Measurements from ENCODE around the gene NBAS. TPM values are rescaled to one million over a fixed set of nuclear protein-coding genes. Genes with fewer than 3 reads are reported as not detected.

The NBAS gene
- total and polyA plus RNA-seq, 7 experiments from 2014 or later, result 18.6 to 41.6 (median 32.7) TPM

DNA sequence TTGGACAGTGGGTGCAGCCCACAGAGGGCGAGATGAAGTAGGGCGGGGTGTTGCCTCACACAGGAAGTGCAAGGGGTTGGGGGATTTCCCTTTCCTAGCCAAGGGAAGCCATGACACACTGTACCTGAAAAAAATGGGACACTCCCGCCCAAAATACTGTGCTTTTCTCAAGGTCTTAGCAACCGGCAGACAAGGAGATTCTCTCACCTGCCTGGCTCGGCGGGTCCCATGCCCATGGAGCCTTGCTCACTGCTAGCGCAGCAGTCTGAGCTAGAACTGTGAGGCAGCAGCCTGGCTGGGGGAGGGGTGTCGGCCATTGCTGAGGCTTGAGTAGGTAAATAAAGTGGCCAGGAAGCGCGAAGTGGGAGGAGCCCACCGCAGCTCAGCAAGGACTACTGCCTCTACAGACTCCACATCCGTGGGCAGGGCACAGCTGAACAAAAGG, 244.7 kb downstream of the NBAS start:
- Histone ChIP-seq H3K27ac (ENCODE audit: low read depth, low read length) (no peak overlapping the region), H3K9me3 (ENCODE audit: control insufficient read depth in 2 of 3, low read length in 3 of 3) (no peaks in the 10 kb centered on the region), H3K36me3 (ENCODE audit: control insufficient read depth in 2 of 3, insufficient read depth in 3 of 3, low read length in 3 of 3) (peaks cover 0 to 8% (median 0%) of the 10 kb centered on the region in 3 experiments), H3K4me1 (ENCODE audit: control insufficient read depth in 2 of 2, insufficient read depth in 2 of 2, low read length in 2 of 2) (peaks cover 9 to 11% of the 10 kb centered on the region in 2 donors), H3K4me3 (ENCODE audit: low read length) (no peak overlapping the region), H3K27me3 (ENCODE audit: control insufficient read depth in 2 of 2, insufficient read depth in 2 of 2, low read length in 2 of 2) (no peaks in the 10 kb centered on the region)
- Mint-ChIP-seq H3K4me3 (peak overlapping the region in 2 of 10 donors; percentile 33 to 41), H3K4me1 (peaks cover 16 to 54% (median 38%) of the 10 kb centered on the region in 7 donors), H3K9me3 (peaks cover 4 to 40% (median 15%) of the 10 kb centered on the region in 11 donors), H3K36me3 (peaks cover 45 to 80% (median 70%) of the 10 kb centered on the region in 5 donors), H3K27ac (peak overlapping the region in 2 of 9 donors; percentile 31 to 42), H3K27me3 (no peaks in the 10 kb centered on the region)
- intact Hi-C loops (cut with micrococcal nuclease), result no loop called here
- CTCF ChIA-PET, result no interaction called here
- POLR2A ChIA-PET, result no interaction called here
- DNase-seq (peak in 1 of 9 donors; percentile 26), ATAC-seq (peak; percentile 48)

DNA sequence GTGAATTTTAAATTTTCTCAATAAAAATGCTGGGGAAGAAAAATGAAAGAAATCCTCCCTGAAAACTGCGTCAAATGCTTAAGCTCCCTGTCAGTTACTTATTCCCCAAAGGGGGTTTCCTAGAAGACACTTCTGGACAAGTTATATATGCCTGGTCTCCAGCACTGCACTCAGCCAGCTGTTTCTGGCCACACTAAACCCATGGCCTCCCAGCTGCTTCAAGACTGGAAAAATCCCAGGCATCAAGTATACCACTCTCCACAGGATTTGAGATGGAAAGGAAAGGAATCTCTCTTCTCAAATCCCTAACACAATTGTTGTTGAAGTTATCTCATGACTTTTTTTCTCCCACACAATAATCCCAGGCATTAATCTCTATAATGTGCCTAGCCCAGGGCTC, 245.7 kb downstream of the NBAS start:
- H3K27ac ChIP-seq (ENCODE audit: low read depth, low read length), result no peak overlapping the region
- H3K36me3 ChIP-seq (ENCODE audit: control insufficient read depth in 2 of 3, insufficient read depth in 3 of 3, low read length in 3 of 3), result peaks cover 0 to 8% (median 0%) of the 10 kb centered on the region in 3 experiments
- DNase-seq, result no peak
- ChIA-PET POLR2A (no interaction called here), CTCF (no interaction called here)
- Mint-ChIP-seq H3K4me3 (no peak overlapping the region), H3K27me3 (no peaks in the 10 kb centered on the region), H3K36me3 (peaks cover 46 to 76% (median 65%) of the 10 kb centered on the region in 5 donors), H3K9me3 (peaks cover 4 to 35% (median 13%) of the 10 kb centered on the region in 11 donors), H3K27ac (no peak overlapping the region), H3K4me1 (peaks cover 20 to 63% (median 42%) of the 10 kb centered on the region in 7 donors)
- H3K4me3 ChIP-seq (ENCODE audit: low read length), result no peak overlapping the region
- no peaks in the 10 kb centered on the region for H3K27me3 ChIP-seq (ENCODE audit: control insufficient read depth in 2 of 2, insufficient read depth in 2 of 2, low read length in 2 of 2)
- H3K9me3 ChIP-seq (ENCODE audit: control insufficient read depth in 2 of 3, low read length in 3 of 3), result no peaks in the 10 kb centered on the region
- ATAC-seq, result no peak
- peaks cover 9 to 19% of the 10 kb centered on the region in 2 donors for H3K4me1 ChIP-seq (ENCODE audit: control insufficient read depth in 2 of 2, insufficient read depth in 2 of 2, low read length in 2 of 2)
- intact Hi-C loops (cut with micrococcal nuclease), result loop anchor here in 1 of 2 donors (2.0 kb wide), 1 partner anchor 15 kb away; no protein-coding TSS in a partner anchor

DNA sequence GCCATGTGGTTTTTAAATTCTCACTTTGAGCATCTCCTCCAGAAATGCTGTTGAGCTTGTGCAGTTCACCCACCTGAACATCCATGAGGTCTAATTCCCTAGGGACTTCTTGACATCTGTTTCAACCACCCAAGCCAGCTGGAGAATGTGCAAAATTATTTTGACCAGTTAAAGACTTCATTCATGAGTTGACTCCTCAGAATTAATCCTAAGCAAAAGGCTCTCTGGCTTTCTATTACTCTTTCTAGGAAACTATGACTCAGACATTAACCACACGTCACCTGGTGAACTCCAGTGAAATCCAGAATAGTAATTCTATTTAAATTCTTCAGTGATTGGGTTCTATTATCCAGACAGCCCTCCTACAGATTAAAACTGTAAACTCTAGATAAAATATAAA, 247.5 kb downstream of the NBAS start:
- H3K4me3 ChIP-seq (ENCODE audit: low read length), result no peak overlapping the region
- peaks cover 3 to 17% (median 7%) of the 10 kb centered on the region in 11 donors for H3K9me3 Mint-ChIP-seq
- H3K27ac Mint-ChIP-seq, result peak overlapping the region in 1 of 9 donors; percentile 21
- ATAC-seq, result no peak
- peaks cover 33 to 73% (median 56%) of the 10 kb centered on the region in 5 donors for H3K36me3 Mint-ChIP-seq
- no peaks in the 10 kb centered on the region for H3K27me3 Mint-ChIP-seq
- no peak overlapping the region for H3K27ac ChIP-seq (ENCODE audit: low read depth, low read length)
- H3K27me3 ChIP-seq (ENCODE audit: control insufficient read depth in 2 of 2, insufficient read depth in 2 of 2, low read length in 2 of 2), result no peaks in the 10 kb centered on the region
- H3K4me3 Mint-ChIP-seq, result peak overlapping the region in 1 of 10 donors; percentile 20
- DNase-seq, result no peak
- H3K9me3 ChIP-seq (ENCODE audit: control insufficient read depth in 2 of 3, low read length in 3 of 3), result no peaks in the 10 kb centered on the region
- H3K4me1 Mint-ChIP-seq, result peaks cover 16 to 74% (median 42%) of the 10 kb centered on the region in 7 donors
- ChIA-PET CTCF (interaction anchor here (0.6 kb wide), 1 partner anchor 20 kb away, joined by 3 read pairs; no protein-coding TSS in a partner anchor), POLR2A (no interaction called here)
- H3K36me3 ChIP-seq (ENCODE audit: control insufficient read depth in 2 of 3, insufficient read depth in 3 of 3, low read length in 3 of 3), result peaks cover 0 to 11% (median 0%) of the 10 kb centered on the region in 3 experiments
- intact Hi-C loops (cut with micrococcal nuclease), result loop anchor here in 1 of 2 donors (2.0 kb wide), 1 partner anchor 13 kb away; no protein-coding TSS in a partner anchor
- peaks cover 9 to 19% of the 10 kb centered on the region in 2 donors for H3K4me1 ChIP-seq (ENCODE audit: control insufficient read depth in 2 of 2, insufficient read depth in 2 of 2, low read length in 2 of 2)

DNA sequence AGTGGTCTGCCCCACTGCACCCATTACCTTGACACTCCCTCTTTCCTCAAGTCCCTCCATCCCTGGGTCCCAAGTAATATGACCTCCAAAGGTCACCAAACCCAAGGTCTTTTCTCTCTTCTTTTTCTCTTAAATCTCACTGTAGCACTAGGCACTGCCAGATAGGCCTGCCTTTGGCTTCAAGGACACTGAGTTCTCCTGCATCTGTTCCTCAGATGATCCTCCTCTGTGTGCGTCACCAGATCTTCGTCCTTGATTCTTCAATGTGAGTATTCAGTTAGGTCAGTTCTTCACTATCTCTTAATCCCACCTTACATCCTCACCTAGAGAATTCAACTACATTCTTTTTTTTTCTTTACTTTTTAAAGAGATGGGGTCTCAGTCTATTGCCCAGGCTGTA, 249.2 kb downstream of the NBAS start:
- no peak overlapping the region for H3K4me3 ChIP-seq (ENCODE audit: low read length)
- Mint-ChIP-seq H3K27me3 (no peaks in the 10 kb centered on the region), H3K4me3 (peak overlapping the region in 4 of 10 donors; percentile 1 to 64 (median 8)), H3K27ac (peak overlapping the region in 7 of 9 donors; percentile 2 to 87 (median 40)), H3K36me3 (peaks cover 18 to 71% (median 46%) of the 10 kb centered on the region in 5 donors), H3K4me1 (peaks cover 10 to 67% (median 36%) of the 10 kb centered on the region in 7 donors), H3K9me3 (peaks cover 0 to 3% (median 0%) of the 10 kb centered on the region in 11 donors)
- ChIA-PET CTCF (no interaction called here), POLR2A (no interaction called here)
- H3K27me3 ChIP-seq (ENCODE audit: control insufficient read depth in 2 of 2, insufficient read depth in 2 of 2, low read length in 2 of 2), result no peaks in the 10 kb centered on the region
- peaks cover 9 to 16% of the 10 kb centered on the region in 2 donors for H3K4me1 ChIP-seq (ENCODE audit: control insufficient read depth in 2 of 2, insufficient read depth in 2 of 2, low read length in 2 of 2)
- DNase-seq, result no peak
- no peaks in the 10 kb centered on the region for H3K9me3 ChIP-seq (ENCODE audit: control insufficient read depth in 2 of 3, low read length in 3 of 3)
- intact Hi-C loops (cut with micrococcal nuclease), result no loop called here
- peaks cover 0 to 24% (median 0%) of the 10 kb centered on the region in 3 experiments for H3K36me3 ChIP-seq (ENCODE audit: control insufficient read depth in 2 of 3, insufficient read depth in 3 of 3, low read length in 3 of 3)
- no peak for ATAC-seq
- no peak overlapping the region for H3K27ac ChIP-seq (ENCODE audit: low read depth, low read length)

DNA sequence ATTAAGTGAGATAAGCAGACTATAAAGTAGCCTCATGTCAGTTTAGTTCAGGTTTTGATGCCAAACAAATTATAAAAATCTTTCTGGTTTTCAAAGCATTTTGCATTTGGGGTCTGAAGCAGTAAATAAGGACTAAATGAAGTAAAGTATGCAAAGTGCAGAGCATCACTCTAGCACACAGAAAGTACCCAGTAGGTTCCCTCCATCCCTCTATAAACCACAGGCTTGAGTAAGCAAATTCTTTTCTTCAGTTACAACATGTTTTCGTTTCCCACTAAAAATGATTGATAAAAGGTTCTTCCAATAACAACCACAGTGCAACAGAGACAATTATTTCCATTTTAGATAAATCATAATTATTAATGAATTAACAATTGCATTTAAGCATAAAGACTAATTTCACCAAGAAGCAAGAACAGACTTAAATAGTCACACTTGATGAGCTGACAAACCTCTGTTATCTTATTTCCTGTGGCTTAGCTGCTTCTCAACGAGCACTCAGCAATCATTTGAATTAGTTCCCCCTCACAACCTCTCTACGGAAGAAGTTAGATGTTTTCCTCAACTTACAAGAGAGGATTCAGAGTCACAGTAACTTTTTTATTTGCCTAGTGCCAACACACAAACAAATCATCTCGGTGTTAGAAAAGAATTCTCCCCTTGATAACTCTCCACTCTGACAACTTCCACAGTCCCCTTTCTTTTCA, 249.8 kb downstream of the NBAS start:
- intact Hi-C loops (cut with micrococcal nuclease), result no loop called here
- POLR2A ChIA-PET, result no interaction called here
- peak overlapping the region in 2 of 10 donors; percentile 1 to 64 for H3K4me3 Mint-ChIP-seq

DNA sequence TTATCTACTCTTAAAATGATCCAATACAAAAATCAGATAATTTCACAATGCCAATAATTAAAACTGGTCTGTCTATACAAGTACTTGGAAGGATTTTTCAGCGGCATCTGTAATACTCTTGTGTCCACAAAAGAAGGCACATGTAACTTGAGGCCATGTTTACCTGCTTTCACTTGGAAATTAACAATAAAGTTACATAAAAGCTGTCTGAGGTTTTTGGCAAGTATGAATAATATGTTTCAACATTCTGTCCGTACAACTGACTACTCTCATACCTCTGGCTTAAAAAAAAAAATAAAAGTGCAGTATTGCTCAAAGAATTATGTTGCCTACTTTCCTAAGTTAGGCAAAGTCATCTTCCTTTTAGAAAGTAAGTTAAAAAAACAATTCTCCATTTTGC, 253.6 kb downstream of the NBAS start:
- no peaks in the 10 kb centered on the region for H3K27me3 ChIP-seq (ENCODE audit: control insufficient read depth in 2 of 2, insufficient read depth in 2 of 2, low read length in 2 of 2)
- no peaks in the 10 kb centered on the region for H3K9me3 ChIP-seq (ENCODE audit: control insufficient read depth in 2 of 3, low read length in 3 of 3)
- ATAC-seq, result no peak
- DNase-seq, result no peak
- Mint-ChIP-seq H3K27ac (no peak overlapping the region), H3K36me3 (peaks cover 12 to 72% (median 53%) of the 10 kb centered on the region in 5 donors), H3K4me3 (no peak overlapping the region), H3K9me3 (peaks cover 0 to 14% (median 0%) of the 10 kb centered on the region in 11 donors), H3K27me3 (no peaks in the 10 kb centered on the region), H3K4me1 (peaks cover 18 to 44% (median 28%) of the 10 kb centered on the region in 7 donors)
- H3K36me3 ChIP-seq (ENCODE audit: control insufficient read depth in 2 of 3, insufficient read depth in 3 of 3, low read length in 3 of 3), result peaks cover 0 to 34% (median 0%) of the 10 kb centered on the region in 3 experiments
- POLR2A ChIA-PET, result no interaction called here
- peaks cover 8 to 9% of the 10 kb centered on the region in 2 donors for H3K4me1 ChIP-seq (ENCODE audit: control insufficient read depth in 2 of 2, insufficient read depth in 2 of 2, low read length in 2 of 2)
- H3K27ac ChIP-seq (ENCODE audit: low read depth, low read length), result no peak overlapping the region
- intact Hi-C loops (cut with micrococcal nuclease), result no loop called here
- H3K4me3 ChIP-seq (ENCODE audit: low read length), result no peak overlapping the region
- CTCF ChIA-PET, result no interaction called here

More for the DNA sequence above, 249.8 kb downstream of the NBAS start:
- no peak overlapping the region for H3K4me3 ChIP-seq (ENCODE audit: low read length)
- H3K4me1 ChIP-seq (ENCODE audit: control insufficient read depth in 2 of 2, insufficient read depth in 2 of 2, low read length in 2 of 2), result peaks cover 9 to 11% of the 10 kb centered on the region in 2 donors
- no peaks in the 10 kb centered on the region for H3K27me3 ChIP-seq (ENCODE audit: control insufficient read depth in 2 of 2, insufficient read depth in 2 of 2, low read length in 2 of 2)
- peaks cover 15 to 71% (median 40%) of the 10 kb centered on the region in 5 donors for H3K36me3 Mint-ChIP-seq
- CTCF ChIA-PET, result no interaction called here
- H3K9me3 Mint-ChIP-seq, result peaks cover 0 to 2% (median 0%) of the 10 kb centered on the region in 11 donors
- no peak overlapping the region for H3K27ac ChIP-seq (ENCODE audit: low read depth, low read length)
- H3K27ac Mint-ChIP-seq, result peak overlapping the region in 7 of 9 donors; percentile 2 to 87 (median 40)
- ATAC-seq, result peak; percentile 60
- no peaks in the 10 kb centered on the region for H3K9me3 ChIP-seq (ENCODE audit: control insufficient read depth in 2 of 3, low read length in 3 of 3)
- H3K36me3 ChIP-seq (ENCODE audit: control insufficient read depth in 2 of 3, insufficient read depth in 3 of 3, low read length in 3 of 3), result peaks cover 0 to 21% (median 0%) of the 10 kb centered on the region in 3 experiments
- no peaks in the 10 kb centered on the region for H3K27me3 Mint-ChIP-seq
- DNase-seq, result no peak
- H3K4me1 Mint-ChIP-seq, result peaks cover 10 to 61% (median 30%) of the 10 kb centered on the region in 7 donors
